ENCODE measurements around the gene PANK4.

DNA sequence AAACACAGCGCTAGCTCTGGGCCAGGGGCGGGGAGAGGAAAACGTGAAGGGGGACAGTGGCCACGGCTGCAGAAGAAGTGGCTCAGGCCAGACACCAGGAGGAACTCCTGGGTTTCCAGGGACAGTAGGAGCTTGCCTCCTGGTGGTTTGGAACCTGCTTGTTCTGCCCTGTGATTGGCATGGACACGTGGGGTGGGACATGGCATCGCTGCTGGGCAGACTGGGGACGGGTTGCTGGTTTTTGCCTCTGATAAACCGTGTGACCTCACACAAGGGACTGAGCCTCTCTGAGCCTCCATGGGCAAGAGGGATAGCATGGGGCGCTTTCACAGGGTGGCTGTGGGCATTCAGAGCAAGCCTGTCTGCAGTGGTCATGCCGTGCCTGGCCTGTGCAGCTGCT is 57.9 kb downstream of the PANK4 start:
- TF ChIP-seq CTCF (IDR thresholded peaks at IDR 0.05; ENCODE audit: insufficient read depth, low read depth, low read length) (no peak), EZH2 (IDR thresholded peaks at IDR 0.05; ENCODE audit: insufficient read depth, low read length) (no peak)
